HG02610 (cell line): ENCODE results near the gene TPM2.

ENCODE experiments used
- ATAC-seq: cut with Tn5 transposase; IDR thresholded peaks from one replicate; pipeline ENCODE4 v1.9.1; 2021; ENCODE audit warnings: mild to moderate bottlenecking, moderate library complexity; ENCODE audit not compliant: unreplicated experiment

Gene TPM2

DNA sequence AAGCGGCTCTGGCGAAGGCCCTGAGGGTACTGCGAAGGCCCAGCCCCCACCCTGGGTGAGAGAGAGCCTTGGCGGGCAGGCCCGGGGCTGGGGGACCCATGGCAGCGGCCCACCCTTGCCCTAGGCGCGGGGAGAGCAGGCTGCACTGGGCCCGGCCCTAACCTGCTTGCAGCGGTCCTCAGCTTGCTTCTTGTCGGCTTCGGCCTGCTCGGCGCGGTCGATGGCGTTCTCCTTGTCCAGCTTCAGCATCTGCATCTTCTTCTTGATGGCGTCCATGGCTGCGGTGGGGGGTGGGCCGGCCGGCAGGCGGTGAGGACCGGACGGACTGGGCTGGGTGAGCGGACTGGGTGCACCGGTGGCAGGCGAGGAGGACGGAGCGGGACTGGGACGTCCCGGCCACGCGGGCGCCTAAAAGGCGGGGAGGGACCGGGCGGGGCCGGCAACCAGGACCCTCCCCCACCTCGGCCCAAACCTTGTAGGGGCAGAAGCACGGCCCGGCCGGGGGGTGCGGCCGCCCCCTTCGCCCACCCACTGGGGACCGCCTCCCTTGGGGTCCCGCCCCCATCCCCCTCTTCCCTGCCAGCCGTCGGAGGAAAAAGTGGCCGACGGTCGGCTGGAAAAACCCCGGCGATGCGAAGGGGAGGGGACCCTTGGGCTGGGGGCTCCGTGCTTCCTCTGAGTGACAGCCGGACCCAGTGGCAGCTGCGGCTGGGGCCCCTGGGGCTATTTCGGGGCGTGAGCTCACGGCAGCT, at the start of gene TPM2:
Gene TPM2 (minus strand): TSS at position 384 of the 752 bp plus-strand sequence. CDS start 108 bp downstream, at position 276.
- ATAC-seq: no peak

- ATAC-seq: no peak
These were observed 49.2 kb upstream of the TPM2 start for GRCh38 chr9:35738924-35739323.

DNA sequence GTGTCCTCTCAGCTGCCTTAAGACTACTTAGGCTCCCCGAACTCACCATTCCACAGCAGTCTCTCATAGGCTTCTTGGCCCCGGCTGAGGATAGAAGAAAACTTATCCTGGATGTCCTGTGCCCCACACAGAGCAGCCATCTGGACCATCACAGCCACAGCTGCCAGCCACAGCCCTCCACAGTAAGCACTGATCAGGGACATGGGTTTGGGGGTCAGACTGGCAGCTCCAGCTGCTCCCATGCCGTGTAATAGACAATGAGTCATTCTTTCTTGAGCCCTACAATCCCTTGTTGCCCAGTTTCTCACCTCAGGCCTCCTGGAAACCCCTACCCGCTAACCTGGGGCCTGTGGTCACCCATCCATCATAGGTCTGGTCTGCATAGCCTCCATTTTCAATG, 48.5 kb upstream of the TPM2 start:
- no peak for ATAC-seq

DNA sequence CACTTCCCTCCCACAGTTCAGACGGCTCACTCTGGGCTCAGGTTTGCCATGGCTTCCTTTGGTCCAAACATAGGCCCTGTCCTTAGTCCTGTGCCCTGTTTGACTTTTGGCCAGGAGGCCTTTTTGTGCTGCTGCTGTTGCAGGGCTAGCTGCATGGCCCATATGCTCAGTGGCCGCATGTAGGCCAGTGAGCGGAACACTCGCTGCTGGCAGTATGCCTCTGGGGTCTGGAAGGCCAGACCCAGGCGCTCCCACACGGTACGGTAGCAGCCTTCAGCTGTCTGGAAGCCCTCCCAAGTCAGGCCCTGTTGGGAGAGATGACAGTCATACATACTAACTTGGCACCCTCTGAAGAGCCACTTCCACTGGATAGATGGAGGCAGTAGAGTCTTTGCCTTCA, 47.4 kb upstream of the TPM2 start:
- ATAC-seq: no peak

DNA sequence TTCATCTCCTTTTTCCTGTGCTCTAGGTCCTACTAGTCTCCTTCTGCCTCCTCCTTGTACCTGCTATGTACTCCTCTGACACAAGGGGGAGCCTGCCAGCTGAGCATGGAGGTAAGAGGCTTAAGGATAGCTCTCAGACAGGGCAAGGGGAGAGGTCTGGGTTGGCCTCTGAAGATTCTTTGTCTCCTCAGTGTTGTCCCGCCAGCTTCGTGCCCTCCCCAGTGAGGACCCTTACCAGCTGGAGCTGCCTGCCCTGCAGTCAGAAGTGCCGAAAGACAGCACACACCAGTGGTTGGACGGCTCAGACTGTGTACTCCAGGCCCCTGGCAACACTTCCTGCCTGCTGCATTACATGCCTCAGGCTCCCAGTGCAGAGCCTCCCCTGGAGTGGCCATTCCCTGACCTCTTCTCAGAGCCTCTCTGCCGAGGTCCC, 46.5 kb upstream of the TPM2 start:
- peak; percentile 21 for ATAC-seq

GRCh38 chr9:35734096-35734495, 44.4 kb upstream of the TPM2 start:
- no peak for ATAC-seq

GRCh38 chr9:35732800-35733541, 43.2 kb upstream of the TPM2 start:
- ATAC-seq: no peak

GRCh38 chr9:35732185-35732799, 42.6 kb upstream of the TPM2 start, which contains the start of the genes CREB3 and TLN1:
TSS of gene CREB3 (plus strand) at chr9:35732666. CDS start at chr9:35732773, 107 bp downstream.
TSS of gene TLN1 (minus strand) at chr9:35732195. CDS start at chr9:35725694, 6,501 bp downstream.
- ATAC-seq: peak; percentile 79

DNA sequence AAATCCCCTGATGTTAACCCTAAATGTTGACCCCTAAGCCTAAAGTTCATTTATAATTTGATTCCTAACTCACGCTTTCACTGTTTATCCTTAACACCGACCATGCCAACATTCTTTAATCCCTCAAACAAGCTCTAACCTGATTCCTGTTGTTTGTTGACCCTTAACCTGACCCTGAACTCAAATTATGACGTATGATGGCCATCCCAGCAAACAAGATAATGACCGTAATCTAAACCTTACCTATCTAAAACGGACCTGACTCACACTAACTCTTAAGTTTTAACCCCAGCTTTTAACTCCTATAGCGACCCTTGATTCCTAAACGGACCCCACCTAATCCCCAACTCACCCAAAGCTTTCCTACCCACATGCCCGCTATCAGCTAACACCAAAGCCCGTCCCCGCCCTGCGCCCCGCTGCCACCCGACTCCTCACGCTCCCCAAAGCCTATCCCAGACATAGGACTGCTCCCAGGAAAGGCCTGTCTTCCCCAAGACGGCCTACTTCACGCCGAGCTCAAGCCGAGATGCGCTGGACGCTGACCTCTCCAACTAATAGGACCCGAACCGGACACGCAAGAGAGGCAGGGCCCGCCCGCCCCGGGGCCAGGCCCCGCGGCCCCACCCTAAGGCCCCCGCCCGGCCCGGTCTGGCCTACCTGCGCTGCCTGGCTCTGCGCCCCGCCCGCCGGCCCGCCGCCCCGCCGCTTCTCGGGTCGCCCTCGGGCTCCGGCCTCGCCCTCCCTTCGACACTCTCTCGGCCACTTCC, 41.9 kb upstream of the TPM2 start:
- ATAC-seq: no peak

- no peak for ATAC-seq
These were observed 40.7 kb upstream of the TPM2 start for GRCh38 chr9:35730486-35730854.

DNA sequence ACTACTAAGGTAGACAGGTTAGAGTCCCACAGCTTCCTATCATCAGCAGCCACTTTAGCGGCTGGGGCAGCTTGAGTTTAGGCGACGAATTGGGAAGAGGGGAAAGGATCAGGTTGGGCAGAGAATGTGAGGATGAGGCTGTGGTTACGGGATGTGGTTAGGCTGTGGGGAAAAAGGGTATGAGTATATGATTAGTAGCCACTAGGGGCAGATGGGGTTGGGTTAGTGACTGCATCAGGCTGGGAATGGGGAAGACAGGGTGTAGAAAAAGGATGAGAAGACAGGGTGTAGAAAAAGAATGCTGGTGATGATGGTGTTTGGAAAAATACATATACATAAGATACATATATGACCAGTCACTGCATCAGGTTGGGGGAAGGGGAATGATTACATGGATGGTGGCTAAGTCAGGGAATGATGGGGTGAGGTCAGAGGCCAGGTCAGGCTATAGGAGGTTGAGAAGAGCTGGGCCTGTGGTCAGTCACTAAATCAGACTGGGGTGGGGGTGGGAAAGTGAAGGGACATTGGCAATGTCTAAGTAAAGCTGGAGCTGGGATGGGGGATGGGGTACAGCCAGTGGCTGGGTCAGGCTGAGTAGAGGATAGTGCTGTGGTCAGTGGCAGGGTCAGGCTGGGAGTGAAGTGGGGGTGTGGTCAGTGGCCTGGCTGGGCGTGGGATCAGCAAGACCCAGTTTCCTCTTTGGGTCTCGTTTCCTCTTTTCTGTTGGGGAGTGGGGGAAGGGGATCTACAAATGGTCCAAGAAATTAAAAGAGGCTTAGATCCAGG, 40.2 kb upstream of the TPM2 start:
- ATAC-seq: no peak

DNA sequence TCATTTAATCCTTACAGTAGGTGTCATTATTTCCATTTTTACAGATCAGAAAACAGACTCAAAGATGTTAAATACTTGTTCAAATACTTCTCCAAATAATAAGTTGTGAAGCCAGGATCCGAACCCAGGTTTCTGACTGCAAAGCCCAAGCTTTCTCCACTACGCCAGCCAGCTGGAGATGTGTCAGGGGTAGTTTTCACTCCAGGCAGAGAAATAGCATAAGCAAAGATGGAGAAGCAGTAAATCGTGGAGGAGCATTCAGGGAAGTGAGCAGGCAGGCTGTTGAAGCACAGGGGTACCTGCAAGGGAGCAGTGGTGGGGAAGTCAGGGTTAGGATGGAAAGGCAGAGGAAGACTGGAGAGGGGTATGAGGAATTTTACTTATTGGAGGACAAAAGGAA, 39.4 kb upstream of the TPM2 start:
- no peak for ATAC-seq

- peak; percentile 14 for ATAC-seq
These were observed 38.6 kb upstream of the TPM2 start for GRCh38 chr9:35728041-35728971.

- ATAC-seq: no peak
These were observed 37.9 kb upstream of the TPM2 start for GRCh38 chr9:35727676-35728040.

DNA sequence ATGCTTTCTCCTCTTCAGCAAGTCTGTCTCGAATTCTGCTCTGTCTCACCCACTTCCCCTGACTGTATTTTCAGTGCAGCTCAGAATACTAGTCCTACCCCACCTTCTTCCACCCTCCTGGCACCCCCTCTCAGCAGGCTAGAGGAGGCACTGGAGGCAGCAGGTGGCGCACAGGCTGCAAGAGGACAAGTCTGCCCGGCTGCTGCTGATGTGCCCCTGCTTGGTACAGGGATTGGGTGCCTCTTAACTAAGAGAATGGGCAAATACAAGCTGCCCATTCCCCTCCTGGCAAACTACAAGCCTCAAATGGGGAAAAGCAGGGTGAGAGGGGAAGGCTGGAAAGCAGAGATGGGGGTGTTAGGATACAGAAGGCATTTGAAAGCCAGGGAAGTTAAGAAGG, 37.2 kb upstream of the TPM2 start:
- ATAC-seq: no peak

GRCh38 chr9:35725362-35725761, 35.6 kb upstream of the TPM2 start:
- ATAC-seq: no peak

DNA sequence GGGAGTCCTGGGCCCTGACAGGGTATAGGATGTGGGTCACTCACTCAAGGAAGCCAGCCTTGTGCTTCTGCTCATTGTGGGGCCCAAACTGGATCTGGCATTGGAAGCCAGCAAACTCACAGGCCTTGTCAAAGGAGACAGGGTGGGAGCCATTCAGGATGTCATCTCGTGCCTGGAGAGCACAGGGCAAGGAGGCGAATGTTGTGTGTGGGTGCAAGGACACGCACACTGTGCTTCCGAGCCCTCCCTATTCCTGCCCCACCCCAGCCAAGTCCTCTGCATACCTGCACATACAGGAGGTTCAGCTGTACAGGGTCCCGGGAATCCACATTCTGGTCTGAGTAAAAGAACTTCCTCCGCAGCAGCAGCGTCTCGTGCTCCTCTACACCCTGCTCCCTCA, 34.2 kb upstream of the TPM2 start:
- ATAC-seq: no peak

GRCh38 chr9:35723426-35723825, 33.7 kb upstream of the TPM2 start:
- no peak for ATAC-seq

DNA sequence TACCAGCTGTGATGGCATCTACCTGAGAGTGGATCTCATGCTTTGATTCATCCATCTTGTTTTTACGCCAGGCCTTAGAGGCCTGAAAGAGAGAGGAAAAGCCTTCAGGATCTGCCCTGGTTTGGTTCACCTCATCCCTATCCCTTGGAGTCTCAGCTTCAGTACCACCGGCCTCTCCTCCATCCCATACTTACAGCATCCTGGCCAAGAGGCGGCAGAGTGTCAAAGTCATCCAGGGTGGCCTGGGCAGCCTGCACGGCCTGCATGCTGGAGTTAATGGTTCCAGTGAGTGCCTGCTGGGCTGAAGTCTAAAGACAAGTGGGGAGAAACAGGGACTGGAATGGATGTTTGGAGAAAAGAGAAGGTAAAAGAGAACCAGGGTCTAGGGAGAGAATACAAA, 29.8 kb upstream of the TPM2 start:
- ATAC-seq: no peak
